GM12878 (cell line): ENCODE results near the gene MAPKAP1. TPM values are rescaled to one million over a fixed set of nuclear protein-coding genes. Genes with fewer than 3 reads are reported as not detected.

ENCODE experiments used
- ATAC-seq: fragments of 200-7000 bp; cut with Tn5 transposase; 3 replicates; pipeline ENCODE4 v1.9.1; 2020; ENCODE audit warnings: mild to moderate bottlenecking, moderate library complexity
- BruUV-seq: library from RNA; stranded (reverse); fragments of 400-500 nt; replicated peaks from 2 replicates; lab custom pipeline; 2021; lab: Mats Ljungman, UMichigan
- CTCF ChIA-PET: fragments of 300-600 bp; sonication (Branson Sonifier 250); formaldehyde crosslinking; extraction: SDS; loops from one replicate; lab custom pipeline; 2021; ENCODE audit warnings: inconsistent platforms; lab: Yijun Ruan, JAX
- POLR2A ChIA-PET: fragments of 350-600 bp; formaldehyde crosslinking; extraction: SDS; loops from one replicate; lab custom pipeline; 2021; ENCODE audit warnings: inconsistent platforms; lab: Charles Lee
- RAD21 ChIA-PET: fragments of 300-600 bp; sonication (Branson Sonifier 250); formaldehyde crosslinking; loops from one replicate; lab custom pipeline; 2023; ENCODE audit warnings: antibody characterized with exemption; ENCODE audit not compliant: unreplicated experiment; lab: Charles Lee
- SMC1A ChIA-PET: fragments of 300-600 bp; sonication (Branson Sonifier 250); formaldehyde crosslinking; loops from one replicate; lab custom pipeline; 2023; ENCODE audit not compliant: unreplicated experiment, uncharacterized antibody; lab: Charles Lee
- DNase-seq: peaks from one replicate; pipeline ENCODE4 v3.0.0-alpha.2; 2011; ENCODE audit warnings: low read depth, low spot score
- FAIRE-seq: peaks from 3 replicates; lab custom pipeline; 2011; peaks lifted over from hg19 to GRCh38; lab: Jason Lieb, UNC
- H2AFZ ChIP-seq: 2 replicates; pipeline ENCODE4 v1.6.0; 2011; ENCODE audit warnings: low read depth, low read length, control low read depth; ENCODE audit not compliant: control insufficient read depth
- H3K27ac ChIP-seq: 2 replicates; pipeline ENCODE4 v1.5.1; 2011; ENCODE audit warnings: control low read depth; ENCODE audit not compliant: control insufficient read depth, insufficient read depth
- H3K27me3 ChIP-seq, 2 experiments: replicated peaks in 1 of 2; 2 replicates each; pipeline versions ENCODE4 v1.6.0 to v1.6.1; 2011; ENCODE audit warnings: low read length in 1 of 2; ENCODE audit not compliant: control insufficient read depth in 2 of 2, insufficient read depth in 2 of 2
- H3K36me3 ChIP-seq, 2 experiments: 2 replicates each; pipeline ENCODE4 v1.5.1; 2011; ENCODE audit warnings: low read length in 1 of 2; ENCODE audit not compliant: control insufficient read depth in 2 of 2, insufficient read depth in 2 of 2
- H3K4me1 ChIP-seq: 2 replicates; pipeline ENCODE4 v1.6.1; 2011; ENCODE audit warnings: mild to moderate bottlenecking, low read length, moderate library complexity, mixed read lengths; ENCODE audit not compliant: control insufficient read depth, insufficient read depth
- H3K4me2 ChIP-seq: 2 replicates; pipeline ENCODE4 v1.6.0; 2011; ENCODE audit warnings: control low read depth; ENCODE audit not compliant: control insufficient read depth, insufficient read depth
- H3K4me3 ChIP-seq: fragments of 200-600 bp; sonication (generic); 2 replicates; pipeline ENCODE4 v1.5.1; 2016
- H3K79me2 ChIP-seq: 2 replicates; pipeline ENCODE4 v1.6.0; 2011; ENCODE audit warnings: low read length; ENCODE audit not compliant: control insufficient read depth, insufficient read depth
- H3K9ac ChIP-seq: 2 replicates; pipeline ENCODE4 v1.8.0; 2011; ENCODE audit warnings: low read length, control low read depth, mixed read lengths; ENCODE audit not compliant: control insufficient read depth, insufficient read depth
- H3K9me3 ChIP-seq: replicated peaks from 3 replicates; pipeline ENCODE4 v1.5.1; 2011; ENCODE audit warnings: mild to moderate bottlenecking, low read length; ENCODE audit not compliant: control insufficient read depth, insufficient read depth
- H4K20me1 ChIP-seq: 2 replicates; pipeline ENCODE4 v1.6.0; 2011; ENCODE audit not compliant: control insufficient read depth, insufficient read depth
- HDAC2 ChIP-seq: fragments of 200-600 bp; sonication (generic); IDR thresholded peaks from 2 replicates; pipeline ENCODE4 v1.6.1; 2017
- IKZF1 ChIP-seq: fragments of 450-650 bp; conservative IDR thresholded peaks from 2 replicates; pipeline ENCODE4 v1.6.1; 2017; ENCODE audit warnings: antibody characterized with exemption, mild to moderate bottlenecking
- IRF4 ChIP-seq: IDR thresholded peaks from 2 replicates; pipeline ENCODE4 v1.6.1; 2011; ENCODE audit warnings: low read depth, low read length
- MTA3 ChIP-seq: IDR thresholded peaks from 2 replicates; pipeline ENCODE4 v1.6.1; 2012; ENCODE audit warnings: low read length, inconsistent platforms, borderline replicate concordance
- MXI1 ChIP-seq: fragments of 150-350 bp; IDR thresholded peaks from 2 replicates; pipeline ENCODE4 v1.6.1; 2011; ENCODE audit warnings: low read depth, mild to moderate bottlenecking, inconsistent platforms, low read length, improper control_type of control experiment
- RBBP5 ChIP-seq: fragments of 200-600 bp; sonication (generic); conservative IDR thresholded peaks from 2 replicates; pipeline ENCODE4 v1.6.1; 2016
- TAF1 ChIP-seq: IDR thresholded peaks from 2 replicates; pipeline ENCODE4 v1.6.1; 2011; ENCODE audit warnings: mild to moderate bottlenecking, low read depth, low read length, borderline replicate concordance
- ZNF687 ChIP-seq: fragments of 450-650 bp; IDR thresholded peaks from 2 replicates; pipeline ENCODE4 v1.6.1; 2017; ENCODE audit warnings: mild to moderate bottlenecking, moderate library complexity
- WGBS: methylation state at CpG from one replicate; pipeline ENCODE4 v1.1.6; 2016; ENCODE audit warnings: low lambda C conversion rate; ENCODE audit not compliant: insufficient replicate concordance, insufficient coverage; ENCODE audit errors: missing lambda C conversion rate; 5-methylcytosine and 5-hydroxymethylcytosine counted together
- in situ Hi-C: fragments of 300-500 bp; cut with MboI; formaldehyde crosslinking; loops from 9 replicates; pipeline ENCODE4 v1.14.3; 2018; ENCODE audit warnings: mixed read lengths
- intact Hi-C: fragments of 100-400 bp; cut with micrococcal nuclease; formaldehyde crosslinking; loops from one replicate; pipeline ENCODE4 v1.14.2; 2022; ENCODE audit not compliant: unreplicated experiment
- polyA plus RNA-seq, 11 experiments: library from polyadenylated mRNA; depleted of rRNA in 4 of 11; unstranded in 6 of 11; stranded (reverse) in 5 of 11; fragments of >200 nt; fragmentation: Nextera tagmentation in 4 of 11; fragmentation: Illumina TruSeq in 1 of 11; extraction: Ambion mirVana in 4 of 11; extraction: Trizol in 1 of 11; gene quantifications; 1 replicate in 1 of 11; 2 replicates in 10 of 11; pipeline versions ENCODE4 v1.2.1 to v1.2.3, GENCODE V29; 2011 to 2016; ENCODE audit warnings: inconsistent platforms in 2 of 11, missing spikeins in 2 of 11, low read depth in 1 of 11
- total RNA-seq, 4 experiments: library from RNA; depleted of rRNA in 3 of 4; stranded (reverse); fragments of >200 nt in 3 of 4; fragmentation: Illumina TruSeq in 1 of 4; extraction: Trizol in 1 of 4; gene quantifications; 2 replicates each; pipeline versions ENCODE4 v1.2.1 to v1.2.3, GENCODE V29; 2013 to 2021
- TF ChIP-seq, protein P1 (sequence below): fragments of 450-650 bp; IDR thresholded peaks from 2 replicates; pipeline ENCODE4 v1.6.1; 2018; ENCODE audit warnings: borderline replicate concordance, mild to moderate bottlenecking; ENCODE audit not compliant: partially characterized antibody
- TF ChIP-seq, protein P2 (sequence below): fragments of 450-650 bp; IDR thresholded peaks from 2 replicates; pipeline ENCODE4 v1.6.1; 2017; ENCODE audit warnings: borderline replicate concordance

The MAPKAP1 gene
- total and polyA plus RNA-seq, 10 of the 15 experiments (the other 5 are each of a cell fraction or from before 2014, with no cell fraction given), result 5.1 to 188 (median 105) TPM

DNA sequence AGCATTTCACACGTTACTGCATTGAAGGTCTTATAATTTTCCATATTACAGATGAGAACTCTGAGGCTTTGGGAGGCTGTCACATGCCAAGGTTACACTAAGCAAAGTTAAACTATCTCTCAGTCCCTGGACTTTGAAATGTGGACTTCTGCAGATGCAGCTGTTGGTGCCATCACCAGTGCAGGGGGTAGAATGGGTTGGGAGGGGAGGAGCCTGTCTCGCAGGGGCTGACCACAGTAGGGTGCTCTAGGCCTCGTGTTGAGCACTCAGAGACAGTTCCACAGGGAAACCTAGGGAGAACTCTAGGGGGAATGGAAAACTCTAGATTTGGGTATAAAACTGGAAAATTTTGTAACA, 220.9 kb downstream of the MAPKAP1 start:
- ATAC-seq (no peak), DNase-seq (no peak), FAIRE-seq (no peak)
- ChIA-PET CTCF (no interaction called here), RAD21 (no interaction called here), POLR2A (no interaction called here), SMC1A (no interaction called here)
- Histone ChIP-seq H3K4me3 (no peak overlapping the region), H4K20me1 (no peaks in the 10 kb centered on the region; the same call in 1 of the 2 replicates), H3K4me2 (no peak overlapping the region), H3K4me1 (no peaks in the 10 kb centered on the region), H3K9me3 (no peaks in the 10 kb centered on the region), H3K9ac (no peak overlapping the region), H3K27ac (no peak overlapping the region), H3K79me2 (no peaks in the 10 kb centered on the region), H3K36me3 (peaks cover 0 to 2% of the 10 kb centered on the region in 2 experiments; a peak in 3 of 4 replicates), H3K27me3 (no peaks in the 10 kb centered on the region), H2AFZ (no peak overlapping the region)
- in situ Hi-C loops, result no loop called here
- TF ChIP-seq MTA3 (no peak), MXI1 (no peak)
- intact Hi-C loops, result no loop called here
- 96% methylated on average over 3 of the region's 3 CpGs for WGBS
- BruUV-seq, result no TSS peak

- POLR2A ChIA-PET, result no interaction called here
- no peak overlapping the region for H3K27ac ChIP-seq
- RAD21 ChIA-PET, result no interaction called here
- DNase-seq (no peak), ATAC-seq (no peak), FAIRE-seq (no peak)
- no peak overlapping the region for H3K9ac ChIP-seq
- SMC1A ChIA-PET, result no interaction called here
- no peaks in the 10 kb centered on the region for H3K9me3 ChIP-seq
- peaks cover 0 to 2% of the 10 kb centered on the region in 2 experiments; a peak in 3 of 4 replicates for H3K36me3 ChIP-seq
- H2AFZ ChIP-seq, result no peak overlapping the region
- no peaks in the 10 kb centered on the region for H3K27me3 ChIP-seq
- intact Hi-C loops (no loop called here), in situ Hi-C loops (no loop called here)
- H3K4me2 ChIP-seq, result no peak overlapping the region
- no peaks in the 10 kb centered on the region; the same call in 1 of the 2 replicates for H4K20me1 ChIP-seq
- CTCF ChIA-PET, result no interaction called here
- no peak overlapping the region for H3K4me3 ChIP-seq
- no TSS peak for BruUV-seq
- H3K4me1 ChIP-seq, result no peaks in the 10 kb centered on the region
- 98% methylated on average over 5 of the region's 5 CpGs for WGBS
- no peaks in the 10 kb centered on the region for H3K79me2 ChIP-seq
- TF ChIP-seq IKZF1 (no peak), RBBP5 (no peak), TAF1 (no peak), IRF4 (no peak), ZNF687 (no peak), HDAC2 (no peak)
- TF ChIP-seq, protein P1, sequence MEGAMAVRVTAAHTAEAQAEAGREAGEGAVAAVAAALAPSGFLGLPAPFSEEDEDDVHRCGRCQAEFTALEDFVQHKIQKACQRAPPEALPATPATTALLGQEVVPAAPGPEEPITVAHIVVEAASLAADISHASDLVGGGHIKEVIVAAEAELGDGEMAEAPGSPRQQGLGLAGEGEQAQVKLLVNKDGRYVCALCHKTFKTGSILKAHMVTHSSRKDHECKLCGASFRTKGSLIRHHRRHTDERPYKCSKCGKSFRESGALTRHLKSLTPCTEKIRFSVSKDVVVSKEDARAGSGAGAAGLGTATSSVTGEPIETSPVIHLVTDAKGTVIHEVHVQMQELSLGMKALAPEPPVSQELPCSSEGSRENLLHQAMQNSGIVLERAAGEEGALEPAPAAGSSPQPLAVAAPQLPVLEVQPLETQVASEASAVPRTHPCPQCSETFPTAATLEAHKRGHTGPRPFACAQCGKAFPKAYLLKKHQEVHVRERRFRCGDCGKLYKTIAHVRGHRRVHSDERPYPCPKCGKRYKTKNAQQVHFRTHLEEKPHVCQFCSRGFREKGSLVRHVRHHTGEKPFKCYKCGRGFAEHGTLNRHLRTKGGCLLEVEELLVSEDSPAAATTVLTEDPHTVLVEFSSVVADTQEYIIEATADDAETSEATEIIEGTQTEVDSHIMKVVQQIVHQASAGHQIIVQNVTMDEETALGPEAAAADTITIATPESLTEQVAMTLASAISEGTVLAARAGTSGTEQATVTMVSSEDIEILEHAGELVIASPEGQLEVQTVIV, result no peak
- TF ChIP-seq, protein P2, sequence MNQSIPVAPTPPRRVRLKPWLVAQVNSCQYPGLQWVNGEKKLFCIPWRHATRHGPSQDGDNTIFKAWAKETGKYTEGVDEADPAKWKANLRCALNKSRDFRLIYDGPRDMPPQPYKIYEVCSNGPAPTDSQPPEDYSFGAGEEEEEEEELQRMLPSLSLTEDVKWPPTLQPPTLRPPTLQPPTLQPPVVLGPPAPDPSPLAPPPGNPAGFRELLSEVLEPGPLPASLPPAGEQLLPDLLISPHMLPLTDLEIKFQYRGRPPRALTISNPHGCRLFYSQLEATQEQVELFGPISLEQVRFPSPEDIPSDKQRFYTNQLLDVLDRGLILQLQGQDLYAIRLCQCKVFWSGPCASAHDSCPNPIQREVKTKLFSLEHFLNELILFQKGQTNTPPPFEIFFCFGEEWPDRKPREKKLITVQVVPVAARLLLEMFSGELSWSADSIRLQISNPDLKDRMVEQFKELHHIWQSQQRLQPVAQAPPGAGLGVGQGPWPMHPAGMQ, result no peak
Measured at GRCh38 chr9:125485471-125486151, 221.4 kb downstream of the MAPKAP1 start.
